GM12891 (cell line): Measurements from ENCODE around the gene CCKAR.

ENCODE experiments used
- DNase-seq: peaks from one replicate; pipeline ENCODE4 v3.0.0; 2011; ENCODE audit warnings: low spot score; ENCODE audit not compliant: insufficient read length
- FAIRE-seq: peaks from 2 replicates; lab custom pipeline; 2011; peaks lifted over from hg19 to GRCh38; lab: Jason Lieb, UNC
- PAX5 ChIP-seq: IDR thresholded peaks from 2 replicates; pipeline ENCODE4 v1.6.1; 2011; ENCODE audit warnings: low read length, moderate library complexity, mild to moderate bottlenecking; ENCODE audit not compliant: insufficient read depth, severe bottlenecking
- POLR2A ChIP-seq: IDR thresholded peaks from 2 replicates; pipeline ENCODE4 v1.6.1; 2011; ENCODE audit warnings: low read depth, low read length, control low read depth
- POLR2AphosphoS5 ChIP-seq: IDR thresholded peaks from 2 replicates; pipeline ENCODE4 v1.6.1; 2011; ENCODE audit warnings: low read depth, low read length, control low read depth
- POU2F2 ChIP-seq: IDR thresholded peaks from 2 replicates; pipeline ENCODE4 v1.6.1; 2011; ENCODE audit warnings: low read depth, mild to moderate bottlenecking, control low read depth, low read length, moderate library complexity
- SPI1 ChIP-seq: IDR thresholded peaks from 2 replicates; pipeline ENCODE4 v1.6.1; 2011; ENCODE audit warnings: low read depth, low read length, control low read depth
- TAF1 ChIP-seq: IDR thresholded peaks from 2 replicates; pipeline ENCODE4 v1.6.1; 2011; ENCODE audit warnings: low read depth, low read length, control low read depth

The CCKAR gene

GRCh38 chr4:26441771-26442170 is 48.5 kb downstream of the CCKAR start:
- TF ChIP-seq POLR2A (no peak), SPI1 (no peak), TAF1 (no peak), POU2F2 (no peak), POLR2AphosphoS5 (no peak), PAX5 (no peak)
- FAIRE-seq (no peak), DNase-seq (no peak)

GRCh38 chr4:26441102-26441501 is 49.2 kb downstream of the CCKAR start:
- DNase-seq (no peak), FAIRE-seq (no peak)
- TF ChIP-seq TAF1, result no peak
- TF ChIP-seq POLR2AphosphoS5, result no peak
- TF ChIP-seq SPI1, result no peak
- TF ChIP-seq PAX5, result no peak
- TF ChIP-seq POLR2A, result no peak
- no peak for TF ChIP-seq POU2F2

GRCh38 chr4:26434030-26434639 is 56.1 kb downstream of the CCKAR start:
- TF ChIP-seq SPI1, result no peak
- no peak for TF ChIP-seq POLR2AphosphoS5
- no peak for TF ChIP-seq POU2F2
- no peak for TF ChIP-seq PAX5
- TF ChIP-seq TAF1, result no peak
- no peak for TF ChIP-seq POLR2A
- no peak for DNase-seq
- no peak for FAIRE-seq

- FAIRE-seq, result no peak
- DNase-seq, result no peak
- no peak for TF ChIP-seq POU2F2
- TF ChIP-seq POLR2A, result no peak
- no peak for TF ChIP-seq SPI1
- TF ChIP-seq TAF1, result no peak
- no peak for TF ChIP-seq POLR2AphosphoS5
- TF ChIP-seq PAX5, result no peak
These were observed 56.7 kb downstream of the CCKAR start for GRCh38 chr4:26433556-26433955.

- DNase-seq, result no peak
- no peak for FAIRE-seq
- TF ChIP-seq POLR2A (no peak), POU2F2 (no peak), SPI1 (no peak), TAF1 (no peak), PAX5 (no peak), POLR2AphosphoS5 (no peak)
These were observed 57.9 kb downstream of the CCKAR start for GRCh38 chr4:26432419-26432818.

GRCh38 chr4:26431461-26432180 is 58.7 kb downstream of the CCKAR start:
- no peak for DNase-seq
- no peak for FAIRE-seq
- TF ChIP-seq POLR2AphosphoS5 (no peak), POLR2A (no peak)
